Lower leg skin (tissue), 3 donors: ENCODE measurements around the gene CDCA7.
A peak's percentile ranks its signal among the peaks of the same experiment; 100 is the strongest.

Experiments
- CTCF ChIP-seq, 3 donors: fragments of 450-650 bp; IDR thresholded peaks; one replicate each; pipeline ENCODE4 v1.5.1; 2016; ENCODE audit warnings: antibody characterized with exemption in 3 of 3, mild to moderate bottlenecking in 3 of 3, moderate library complexity in 2 of 3
- POLR2A ChIP-seq, 2 donors: fragments of 450-650 bp; IDR thresholded peaks; one replicate each; pipeline ENCODE4 v1.6.1; 2016 to 2017; ENCODE audit warnings: antibody characterized with exemption in 2 of 2, mild to moderate bottlenecking in 1 of 2, moderate library complexity in 1 of 2

- TF ChIP-seq CTCF (IDR thresholded peaks at IDR 0.05) = peak in 1 of 3 donors; percentile 75
- TF ChIP-seq POLR2A (IDR thresholded peaks at IDR 0.05) = no peak
Observed at GRCh38 chr2:173402405-173402974, 47.8 kb downstream of the CDCA7 start.
